ENCODE data around the gene FEZ2.
"Not testable (repeated sequence)": the region's sequence is repeated elsewhere in the genome, so short reads cannot be mapped to it uniquely, and the experiment has no call there.

The FEZ2 gene, protein sequence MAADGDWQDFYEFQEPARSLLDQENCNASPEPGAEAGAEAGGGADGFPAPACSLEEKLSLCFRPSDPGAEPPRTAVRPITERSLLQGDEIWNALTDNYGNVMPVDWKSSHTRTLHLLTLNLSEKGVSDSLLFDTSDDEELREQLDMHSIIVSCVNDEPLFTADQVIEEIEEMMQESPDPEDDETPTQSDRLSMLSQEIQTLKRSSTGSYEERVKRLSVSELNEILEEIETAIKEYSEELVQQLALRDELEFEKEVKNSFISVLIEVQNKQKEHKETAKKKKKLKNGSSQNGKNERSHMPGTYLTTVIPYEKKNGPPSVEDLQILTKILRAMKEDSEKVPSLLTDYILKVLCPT
- total RNA-seq, result 12.2 reads per million, percentile 36 among the genes with 10 or more reads in this experiment

DNA sequence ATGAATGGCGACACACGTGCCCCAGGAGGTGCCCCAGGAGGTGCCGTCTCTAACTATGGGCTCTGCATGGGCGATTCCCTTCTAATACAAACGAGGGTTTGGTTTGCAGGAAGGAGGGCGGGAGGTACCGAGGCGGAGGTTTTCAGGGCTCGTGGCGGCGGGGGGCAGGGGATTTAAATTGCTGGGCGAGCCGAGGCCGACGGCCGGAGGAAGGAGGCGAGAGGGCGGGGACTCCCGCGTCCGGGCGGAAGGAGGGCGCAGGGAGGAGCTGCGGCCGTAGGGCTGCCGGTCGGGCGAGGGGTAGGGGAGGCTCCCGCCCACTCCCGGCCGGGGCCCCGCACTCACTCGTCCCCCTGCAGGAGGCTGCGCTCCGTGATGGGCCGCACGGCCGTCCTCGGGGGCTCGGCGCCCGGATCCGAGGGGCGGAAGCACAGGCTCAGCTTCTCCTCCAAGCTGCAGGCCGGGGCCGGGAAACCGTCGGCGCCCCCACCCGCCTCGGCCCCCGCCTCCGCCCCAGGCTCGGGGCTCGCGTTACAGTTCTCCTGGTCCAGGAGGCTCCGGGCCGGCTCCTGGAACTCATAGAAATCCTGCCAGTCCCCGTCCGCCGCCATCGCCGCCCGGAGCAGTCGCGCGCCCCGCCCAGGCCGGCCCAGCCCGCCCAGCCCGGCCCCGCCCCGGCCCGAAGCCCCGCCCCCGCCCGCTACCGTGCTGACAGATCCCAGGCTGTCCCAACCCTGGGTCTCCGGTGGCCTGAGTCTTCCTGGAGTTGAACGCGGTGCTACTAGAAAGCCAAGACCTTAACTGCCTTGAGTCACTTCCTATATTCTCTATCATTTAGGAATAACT is at the start of gene FEZ2:
Gene FEZ2, minus strand, starts transcription at position 637 of the 846 bp plus-strand sequence. Its CDS starts 26 bp downstream, at position 611.
- DNase-seq, result peak; percentile 27

DNA sequence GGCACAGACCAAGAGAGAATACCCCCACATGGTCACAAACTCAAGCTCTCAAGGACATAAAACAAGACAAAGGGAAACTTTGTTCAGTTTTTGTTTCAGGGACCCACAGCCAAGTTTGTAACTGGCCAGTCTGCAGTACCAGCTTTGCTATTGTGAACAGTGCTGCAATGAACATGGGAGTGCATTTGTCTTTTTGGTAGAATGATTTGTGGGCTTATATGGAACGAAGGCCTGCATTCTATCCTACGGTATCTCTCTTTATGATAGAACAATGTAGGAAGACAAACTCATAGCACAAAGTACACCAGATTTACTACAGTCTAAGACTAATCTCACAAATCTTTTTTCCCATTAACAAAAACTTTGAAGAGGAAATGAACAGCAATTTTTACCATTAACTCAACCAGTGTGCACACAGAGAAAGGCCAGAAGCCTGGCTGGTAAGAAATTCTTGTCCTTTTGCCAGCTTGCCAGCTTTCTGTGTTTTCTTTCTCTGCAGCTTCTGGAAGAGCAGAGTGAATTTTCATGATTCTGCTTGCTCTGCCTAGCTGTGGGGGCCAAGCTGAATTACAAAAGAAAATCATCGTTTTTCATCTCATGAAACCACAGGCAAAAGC is 37.1 kb upstream of the FEZ2 start:
- no peak for DNase-seq

DNA sequence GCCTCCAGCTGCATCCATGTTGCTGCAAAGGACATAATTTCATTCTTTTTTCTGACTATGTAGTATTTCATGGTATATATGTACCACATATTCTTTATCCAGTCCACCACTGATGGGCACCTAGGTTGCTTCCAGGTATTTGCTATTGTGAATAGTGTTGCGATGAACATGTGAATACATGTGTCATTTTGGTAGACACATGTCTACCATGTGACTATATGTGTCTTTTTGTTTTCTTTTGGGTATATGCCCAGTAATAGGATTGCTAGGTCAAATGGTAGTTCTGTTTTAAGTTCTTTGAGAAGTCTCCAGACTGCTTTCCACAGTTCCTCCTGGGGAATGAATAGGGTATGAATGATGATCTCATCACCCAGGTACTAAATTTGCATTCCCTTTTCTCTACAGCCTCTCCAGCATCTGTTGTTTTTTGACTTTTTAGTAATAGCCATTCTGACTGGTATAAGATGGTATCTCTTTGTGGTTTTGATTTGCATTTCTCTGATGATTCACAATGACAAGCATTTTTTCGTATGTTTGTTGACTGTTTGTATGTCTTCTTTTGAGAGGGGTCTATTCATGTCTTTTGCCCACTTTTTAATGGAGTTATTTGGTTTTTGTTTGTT is 35.6 kb upstream of the FEZ2 start:
- no peak for DNase-seq

DNA sequence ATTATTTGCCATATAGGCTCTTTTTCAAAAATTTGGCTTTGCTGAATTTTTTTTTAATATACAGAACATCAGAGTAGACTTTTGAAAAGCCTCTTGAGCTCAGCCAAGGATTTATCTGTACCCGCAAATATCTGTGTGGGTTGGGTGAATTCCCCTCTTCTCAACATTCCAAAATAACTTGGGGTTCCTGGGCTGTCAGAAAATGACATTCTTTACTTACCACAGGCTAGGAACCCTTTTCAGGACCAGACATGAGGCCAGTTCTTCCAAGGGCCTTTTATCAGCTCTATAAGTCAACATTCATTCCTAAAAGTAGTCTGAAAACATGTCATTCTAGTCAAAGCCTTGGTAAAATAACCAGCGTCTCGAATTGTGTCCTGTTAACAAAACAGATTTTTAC is 28.8 kb upstream of the FEZ2 start:
- no peak for DNase-seq

DNA sequence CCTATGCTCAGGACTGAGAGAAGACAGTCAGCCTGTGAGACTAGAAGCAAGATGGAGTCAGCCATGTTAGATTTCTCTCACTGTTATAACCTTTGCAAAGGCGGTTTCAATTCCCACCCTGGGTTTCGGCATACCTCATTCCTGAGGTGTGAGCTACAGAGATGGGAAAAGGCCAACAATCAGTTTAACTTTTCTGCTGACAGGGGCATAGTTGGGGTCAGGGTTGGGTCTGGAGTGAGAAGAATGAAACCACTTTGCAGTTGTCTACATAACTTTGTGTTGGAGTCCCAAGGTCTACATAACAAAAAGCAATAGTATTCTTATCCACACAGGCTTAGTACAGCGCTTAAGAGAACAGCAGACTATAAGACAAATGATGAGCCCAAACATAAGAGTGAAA is 28.1 kb upstream of the FEZ2 start:
- DNase-seq, result no peak

DNA sequence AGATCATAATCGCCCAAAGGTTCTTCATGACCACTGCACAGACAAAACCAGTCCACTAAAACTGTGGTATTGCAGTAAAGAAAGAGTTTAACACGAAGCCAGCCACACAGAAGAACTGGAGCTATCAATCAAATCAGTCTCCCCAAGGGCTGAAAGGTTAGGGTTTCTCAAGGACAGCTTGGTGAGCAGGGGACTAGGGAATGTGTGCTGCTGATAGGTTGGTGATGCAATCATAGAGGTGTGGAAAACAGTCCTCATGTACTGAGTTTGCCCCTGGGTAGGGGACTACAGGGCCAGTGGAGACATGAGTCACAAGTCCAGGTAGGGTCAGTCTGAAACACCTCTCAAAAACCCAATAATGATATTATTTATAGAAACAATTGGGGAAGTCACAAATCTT is 27.3 kb upstream of the FEZ2 start:
- no peak for DNase-seq

DNA sequence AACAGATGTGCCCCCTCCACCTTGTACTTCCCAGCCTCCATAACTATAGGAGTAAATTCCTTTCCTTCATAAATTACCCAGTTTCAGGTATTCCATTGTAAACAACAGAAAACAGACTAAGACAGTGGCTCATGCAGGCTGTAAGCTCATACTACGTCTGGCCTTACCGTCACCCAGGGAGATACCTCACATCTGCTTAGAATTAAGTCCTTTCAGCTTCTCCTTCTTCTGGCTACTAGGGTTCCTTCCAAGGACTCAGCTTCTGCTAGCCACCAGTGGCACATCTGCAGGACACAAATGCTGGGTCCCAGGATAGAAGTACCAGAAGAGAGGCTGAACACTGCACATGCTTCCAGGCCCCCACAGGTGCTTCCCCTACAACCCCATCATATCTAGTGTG is 22.4 kb upstream of the FEZ2 start:
- no peak for DNase-seq

DNA sequence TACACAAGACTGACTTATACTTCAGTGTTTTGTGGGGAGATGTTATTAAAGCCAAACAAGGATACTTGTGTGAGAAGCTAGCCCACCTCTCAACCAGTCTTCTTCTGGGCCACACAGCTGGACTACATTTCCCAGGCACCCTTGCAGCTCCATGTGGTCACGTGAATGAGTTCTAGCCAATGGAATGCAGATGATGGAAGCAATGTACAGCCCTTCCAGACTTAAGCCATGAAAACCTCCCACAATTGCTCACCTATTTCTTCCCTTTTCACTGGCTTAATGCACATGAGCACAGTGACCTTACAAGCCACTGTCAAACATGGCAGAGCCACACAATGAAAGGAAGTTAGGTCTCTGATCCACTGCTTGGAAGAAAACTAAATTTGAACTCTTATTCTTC is 20.4 kb upstream of the FEZ2 start:
- DNase-seq, result no peak

DNA sequence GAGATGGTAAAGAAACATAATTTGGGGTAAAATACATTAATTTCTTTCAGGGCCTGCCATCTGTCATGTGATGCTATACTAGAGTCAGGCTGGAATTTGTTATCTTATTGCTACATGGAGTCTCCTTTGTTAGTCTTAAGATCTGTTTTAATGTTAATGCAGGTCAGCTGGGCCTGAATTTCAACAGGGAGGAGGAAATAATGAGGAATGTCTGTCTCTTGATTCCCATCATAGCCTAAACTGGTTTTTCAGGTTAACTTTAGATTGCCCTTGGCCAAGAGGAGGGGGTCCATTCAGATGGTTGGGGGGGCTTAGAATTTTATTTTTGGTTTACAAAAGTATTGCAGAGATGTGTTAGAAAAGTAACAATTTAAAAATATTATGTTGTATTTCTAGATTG is 19.0 kb upstream of the FEZ2 start:
- no peak for DNase-seq

DNA sequence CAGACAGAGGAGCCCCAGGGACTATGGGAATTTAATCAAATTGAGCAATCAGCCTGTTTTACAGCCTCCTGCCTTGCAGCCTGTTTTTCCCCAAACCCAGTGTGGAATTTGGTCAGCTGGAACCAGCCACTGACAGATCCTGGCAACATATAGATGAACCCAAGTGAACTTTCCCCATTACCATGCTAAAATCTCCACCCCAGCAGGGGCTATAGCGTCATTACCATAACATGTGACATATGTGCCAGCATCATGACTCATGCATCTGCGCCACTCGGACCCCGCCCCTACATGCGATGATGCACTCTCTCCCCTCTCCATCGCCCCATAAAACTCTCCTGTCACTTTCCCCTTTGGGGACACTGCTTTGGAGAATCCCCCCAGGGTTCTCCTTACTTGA is 17.3 kb upstream of the FEZ2 start:
- DNase-seq, result no peak

DNA sequence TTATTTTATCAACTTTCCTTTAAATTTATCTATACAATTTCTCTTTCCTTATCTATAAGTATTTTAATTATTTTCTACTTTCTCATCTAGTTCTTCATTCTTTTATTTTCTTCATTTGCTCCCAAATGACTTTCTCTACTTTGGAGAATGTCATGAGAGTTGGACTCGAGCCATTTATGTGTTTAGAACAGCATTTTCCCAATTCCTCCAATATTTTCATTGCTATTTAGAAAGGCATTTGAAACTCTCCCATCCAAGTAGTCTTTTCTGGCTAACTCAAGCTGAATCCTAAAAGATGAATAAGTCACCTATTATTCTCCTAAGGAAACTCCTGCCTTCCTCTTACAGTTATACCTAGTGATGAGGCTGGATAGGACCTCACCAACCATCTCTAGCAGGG is 15.8 kb upstream of the FEZ2 start:
- DNase-seq, result no peak

DNA sequence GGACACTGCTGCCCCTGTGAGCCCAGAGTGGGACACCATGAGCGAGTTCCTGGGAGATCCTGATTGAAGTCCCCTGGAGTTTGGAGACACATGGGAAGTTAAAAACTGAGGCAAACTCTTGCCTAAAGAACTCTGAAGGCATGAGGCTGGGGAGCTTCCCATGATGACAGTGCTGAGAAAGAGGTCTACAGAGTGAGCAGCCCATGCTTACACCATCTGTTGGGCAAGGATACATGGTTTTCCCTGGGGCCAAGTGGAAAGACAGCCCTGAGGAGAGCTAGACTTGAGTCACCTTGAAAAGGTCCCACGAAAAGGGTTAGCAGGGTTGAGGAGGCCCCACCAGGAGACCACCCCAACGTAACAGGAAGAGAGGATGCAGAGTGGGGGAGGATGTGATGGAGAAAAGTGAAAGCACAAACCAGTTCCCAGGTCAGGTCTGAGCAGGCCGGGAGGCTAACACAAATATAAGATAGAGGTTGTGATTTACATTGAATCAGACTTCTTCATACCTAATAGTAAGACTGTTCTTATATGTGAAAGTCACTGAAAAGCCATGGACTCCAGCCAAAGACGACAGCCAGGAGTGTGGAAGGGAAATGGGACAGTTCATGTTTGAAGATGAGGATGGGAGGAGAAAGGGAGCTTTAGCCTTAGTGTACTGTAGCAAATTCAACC is 13.5 kb upstream of the FEZ2 start:
- no peak for DNase-seq

DNA sequence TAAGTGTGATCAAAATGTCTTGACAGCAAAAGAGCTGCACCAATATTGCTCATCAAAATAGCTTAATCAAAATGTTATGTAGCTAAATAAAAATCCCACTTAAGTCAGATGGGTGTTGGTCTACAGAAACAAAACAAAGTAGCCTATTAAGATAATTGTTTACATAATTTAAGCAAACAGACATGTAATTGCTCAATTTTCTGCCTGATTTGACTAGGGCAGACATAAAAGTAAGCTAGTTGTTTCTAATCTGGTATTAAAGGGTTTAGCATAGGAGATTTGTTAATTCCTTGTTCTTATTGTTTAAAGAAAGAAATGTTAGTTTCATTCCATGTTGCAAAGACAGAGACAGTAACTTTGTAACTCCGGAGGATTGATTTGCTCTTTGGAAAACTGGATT is 11.5 kb upstream of the FEZ2 start:
- DNase-seq, result no peak

DNA sequence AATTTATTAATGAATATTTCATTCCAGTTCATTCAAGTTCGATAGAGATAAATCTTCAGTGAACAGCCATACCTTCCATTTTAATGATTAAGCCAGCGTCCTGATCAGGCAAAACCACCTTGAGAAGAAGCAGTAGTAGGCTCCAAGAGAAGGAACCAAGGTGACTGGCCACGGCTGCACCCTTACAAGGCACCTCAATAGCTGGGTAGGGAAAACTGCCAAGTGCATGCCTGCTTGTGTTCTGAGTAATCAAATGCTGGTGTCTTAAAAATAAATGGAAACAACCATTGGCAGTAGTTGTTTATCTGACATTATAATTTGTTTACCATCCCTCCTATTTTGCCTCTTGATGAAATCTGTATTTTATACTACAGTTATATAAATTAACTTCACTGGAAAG is 10.0 kb upstream of the FEZ2 start:
- DNase-seq, result no peak

DNA sequence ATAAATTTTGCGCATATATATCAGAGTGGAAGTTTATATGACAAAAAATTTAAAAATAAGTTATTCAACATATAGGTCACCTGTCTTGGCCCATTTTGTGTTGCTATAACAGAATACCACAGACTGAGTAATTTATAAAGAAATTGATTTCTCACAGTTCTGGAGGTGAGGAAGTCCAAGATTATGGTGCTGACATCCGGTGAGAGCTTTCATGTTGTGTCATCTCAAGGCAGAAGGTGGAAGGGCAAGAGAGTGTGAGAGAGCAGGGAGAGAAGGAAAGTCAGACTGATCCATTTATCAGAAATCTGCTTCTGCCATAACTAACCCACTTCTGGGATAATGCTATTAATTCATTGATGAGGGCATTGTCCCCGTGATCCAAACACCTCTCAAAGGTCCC is 9.0 kb upstream of the FEZ2 start:
- no peak for DNase-seq

DNA sequence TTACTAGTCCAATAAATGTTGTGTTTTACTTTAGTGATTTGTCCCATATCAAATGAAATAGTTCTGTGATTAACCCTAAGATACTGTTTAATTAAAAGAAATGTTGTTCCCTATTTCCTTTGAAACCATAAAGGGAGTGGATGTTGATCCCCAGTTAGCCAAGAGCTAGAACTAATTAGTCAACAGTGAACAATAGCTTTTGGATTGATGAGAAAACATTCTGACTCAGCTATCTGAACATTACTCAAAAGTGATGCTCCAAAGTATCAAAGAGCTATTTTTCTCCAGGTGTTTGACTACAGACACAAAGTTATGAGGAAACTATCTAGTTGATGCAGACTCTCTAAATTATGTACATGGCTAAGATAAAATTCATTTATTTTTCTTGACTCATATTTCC is 7.3 kb upstream of the FEZ2 start:
- no peak for DNase-seq

DNA sequence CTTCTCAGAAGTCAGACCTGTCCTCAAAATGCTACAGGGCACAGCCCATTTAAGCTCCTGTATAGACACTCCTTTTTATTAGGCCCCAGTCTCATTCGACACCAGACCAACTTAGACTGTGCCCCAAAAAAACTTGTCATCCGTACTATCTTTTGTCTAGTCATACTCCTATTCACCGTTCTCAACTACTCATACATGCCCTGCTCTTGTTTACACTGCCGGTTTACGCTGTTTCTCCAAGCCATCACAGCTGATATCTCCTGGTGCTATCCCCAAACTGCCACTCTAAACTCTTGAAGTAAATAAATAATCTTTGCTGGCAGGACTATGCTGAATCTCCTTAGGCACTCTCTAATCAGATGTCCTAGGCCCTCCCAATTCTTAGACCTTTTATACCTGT is 5.7 kb upstream of the FEZ2 start:
- not testable (repeated sequence) for DNase-seq

DNA sequence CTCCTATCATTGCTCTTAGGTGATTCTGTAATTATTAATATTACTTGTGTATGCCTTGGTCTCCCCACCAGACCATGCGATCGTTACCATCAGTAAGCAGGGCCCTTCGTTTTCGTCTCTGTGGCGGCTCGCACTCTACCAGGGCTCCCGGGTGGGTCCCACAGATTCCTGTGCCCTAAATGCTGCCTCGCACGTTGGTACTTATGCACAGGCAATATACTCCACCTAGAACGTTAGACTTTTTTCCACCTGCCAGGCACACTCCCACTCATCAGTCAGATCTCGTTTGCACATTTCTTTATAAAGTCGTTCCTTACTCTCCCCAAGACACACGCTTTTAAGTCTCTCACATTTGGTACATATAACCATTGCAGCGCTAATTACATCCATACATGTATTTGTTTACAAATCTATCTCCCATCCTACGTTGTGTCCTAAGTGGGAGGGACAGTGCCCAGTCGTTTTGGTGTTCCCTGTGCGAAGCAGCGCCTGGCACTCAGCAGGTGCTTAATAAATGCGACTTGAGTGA is 901 bp downstream of the FEZ2 start:
- DNase-seq, result no peak

DNA sequence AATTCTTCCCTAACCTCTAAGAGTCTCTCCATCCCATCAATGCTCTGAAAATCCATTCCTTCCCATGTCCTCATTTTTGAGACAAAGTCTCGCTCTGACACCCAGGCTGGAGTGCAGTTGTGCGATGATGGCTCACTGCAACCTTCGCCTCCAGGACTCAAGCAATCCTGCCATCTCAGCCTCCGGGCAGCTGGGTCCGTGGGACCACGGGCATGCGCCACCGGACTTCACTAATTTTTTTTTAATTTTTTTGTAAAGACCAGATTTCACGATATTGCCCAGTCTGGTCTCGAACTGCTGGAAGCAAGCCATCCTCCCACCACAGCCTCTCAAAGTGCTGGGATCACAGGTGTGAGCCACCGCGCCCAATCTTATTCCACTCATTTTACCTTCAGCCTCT is 1.6 kb downstream of the FEZ2 start:
- DNase-seq, result no peak

DNA sequence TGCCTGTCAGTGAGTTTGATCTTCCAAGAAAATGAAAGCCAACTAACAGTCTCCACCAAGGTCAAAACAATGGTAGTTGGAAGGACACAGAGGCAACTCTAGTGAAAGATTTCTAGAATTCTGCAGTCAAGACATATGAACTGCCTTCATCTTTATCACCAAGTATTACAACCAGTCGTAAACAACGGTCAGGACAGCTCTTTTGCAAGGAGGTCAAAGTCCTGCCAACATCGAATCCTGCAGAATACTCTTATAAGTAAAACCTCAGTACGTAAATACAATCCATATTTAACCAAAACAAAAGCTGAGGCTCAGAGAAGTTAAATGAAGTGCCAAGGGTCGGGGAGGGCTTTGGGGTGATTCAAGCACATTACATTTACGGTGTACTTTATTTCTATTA is 3.1 kb downstream of the FEZ2 start:
- no peak for DNase-seq

DNA sequence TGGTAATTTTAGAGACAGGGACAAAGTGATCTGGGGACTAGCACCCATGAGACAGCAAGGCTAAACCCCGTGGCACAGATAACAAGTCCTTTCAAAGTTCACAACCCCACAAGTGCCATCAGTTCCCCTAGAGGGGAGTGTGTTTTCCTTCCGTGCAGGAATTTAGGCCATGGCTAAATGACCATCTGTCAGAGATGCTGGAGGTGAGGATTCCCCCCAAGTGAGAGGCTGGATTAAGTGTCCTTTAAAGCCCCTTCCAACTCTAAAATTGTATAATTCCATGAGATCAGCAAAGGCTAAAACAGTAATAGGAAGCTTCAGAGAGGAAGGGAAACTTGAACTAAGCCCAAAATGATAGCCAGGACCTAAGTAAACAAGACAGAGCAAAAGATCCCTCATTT is 8.7 kb downstream of the FEZ2 start:
- DNase-seq, result no peak

DNA sequence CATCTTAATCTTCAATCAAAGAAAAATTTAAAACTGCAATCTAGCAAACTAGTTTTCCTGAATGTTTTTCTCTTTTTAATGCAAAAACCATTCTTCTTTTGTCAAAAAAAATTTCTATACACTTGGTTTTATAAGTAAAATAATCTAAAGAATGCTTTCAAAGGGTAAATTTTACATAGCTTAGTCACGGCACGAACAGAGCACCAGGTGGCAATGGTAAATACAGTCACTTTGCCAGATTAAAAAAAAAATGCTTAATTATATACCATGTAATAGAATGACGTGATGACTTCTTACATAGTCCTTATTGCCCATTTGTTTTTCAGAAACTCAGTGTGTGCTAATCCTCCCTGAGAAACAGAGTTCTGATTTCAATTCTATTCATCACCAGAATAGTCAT is 10.4 kb downstream of the FEZ2 start:
- DNase-seq, result no peak

DNA sequence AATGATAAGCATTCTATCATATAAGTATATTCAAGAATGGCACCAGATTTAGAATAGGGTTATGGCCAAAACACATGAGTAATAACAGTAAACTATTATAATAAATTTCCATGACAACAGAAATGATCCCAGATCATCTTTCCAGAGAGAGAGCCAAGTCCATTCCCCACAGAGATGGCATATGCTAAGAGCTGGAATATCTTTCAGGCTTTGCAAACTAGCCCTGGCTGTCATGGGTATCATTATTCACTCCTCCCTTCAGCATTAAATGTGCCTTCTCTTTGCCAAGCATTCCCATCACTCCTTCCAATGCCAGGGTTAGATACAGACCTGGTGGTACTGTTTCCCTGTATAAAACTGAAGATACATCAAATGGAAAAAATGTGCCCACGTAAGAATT is 10.9 kb downstream of the FEZ2 start:
- no peak for DNase-seq

Measured in effector CD4-positive, alpha-beta T cell (primary cell).